ENCODE measurements around the gene KLHL2.

Gene KLHL2

DNA sequence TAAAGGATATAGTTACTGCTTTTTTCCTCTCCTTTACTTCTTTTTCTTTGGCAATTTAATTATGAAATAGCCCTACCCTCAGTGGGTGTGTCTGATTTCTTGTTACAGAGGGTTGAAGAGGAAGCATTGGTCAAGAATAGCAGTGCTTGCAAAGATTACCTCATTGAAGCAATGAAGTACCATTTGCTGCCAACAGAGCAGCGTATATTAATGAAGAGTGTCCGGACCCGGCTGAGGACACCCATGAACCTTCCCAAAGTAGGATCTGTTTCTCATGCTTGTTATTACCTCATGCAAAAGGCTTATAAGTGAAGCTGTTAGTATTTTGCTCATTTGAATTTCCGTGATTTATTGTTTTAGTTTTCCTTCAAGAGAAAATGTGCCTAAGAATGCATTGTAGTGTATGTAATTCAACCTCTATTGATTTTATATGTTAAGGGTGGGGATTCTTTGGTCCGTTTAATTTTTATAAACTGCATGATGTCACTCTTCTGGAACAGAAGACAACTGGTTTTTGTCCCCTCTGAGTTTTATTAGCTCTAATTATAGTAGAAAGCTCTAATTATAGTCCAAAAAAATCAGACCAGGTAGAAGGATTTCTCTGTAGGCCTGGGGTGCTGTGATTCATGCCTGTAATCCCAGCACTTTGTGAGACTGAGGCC is 92.2 kb downstream of the KLHL2 start:
- no peak for DNase-seq (ENCODE audit: low spot score)
- no peaks in the 10 kb centered on the region for H3K9me3 Mint-ChIP-seq
- no peak overlapping the region for H3K27ac Mint-ChIP-seq
- H3K27me3 Mint-ChIP-seq (ENCODE audit: low read depth) = no peaks in the 10 kb centered on the region
- H3K4me3 Mint-ChIP-seq = no peak overlapping the region
- H3K36me3 Mint-ChIP-seq (ENCODE audit: low read depth) = peaks cover 35% of the 10 kb centered on the region
- H3K4me1 Mint-ChIP-seq (ENCODE audit: low read depth) = peaks cover 30% of the 10 kb centered on the region

DNA sequence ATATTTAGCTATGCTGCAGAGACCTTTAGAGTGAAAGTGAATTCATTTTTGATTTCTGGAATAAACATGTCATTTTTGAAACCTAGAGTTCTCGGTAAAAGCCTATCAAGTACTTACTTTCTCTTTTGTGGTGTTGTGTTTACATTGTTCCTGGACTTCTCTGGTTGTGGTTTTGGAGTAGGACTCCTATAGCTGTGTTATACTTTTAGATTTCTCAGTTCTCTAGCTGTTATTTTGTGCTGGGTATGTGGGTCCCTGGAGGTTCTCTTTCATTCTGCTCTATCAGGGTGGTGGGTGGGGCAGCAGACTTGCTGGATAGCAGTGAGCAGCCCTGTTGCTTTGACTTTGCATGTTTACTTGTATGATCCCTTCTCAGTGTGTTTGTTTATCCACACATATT is 94.5 kb downstream of the KLHL2 start:
- H3K4me3 Mint-ChIP-seq = peak overlapping the region; percentile 79
- peak; percentile 20 for DNase-seq (ENCODE audit: low spot score)
- H3K9me3 Mint-ChIP-seq = no peaks in the 10 kb centered on the region
- no peaks in the 10 kb centered on the region for H3K27me3 Mint-ChIP-seq (ENCODE audit: low read depth)
- peak overlapping the region; percentile 70 for H3K27ac Mint-ChIP-seq
- peaks cover 26% of the 10 kb centered on the region for H3K36me3 Mint-ChIP-seq (ENCODE audit: low read depth)
- peaks cover 19% of the 10 kb centered on the region for H3K4me1 Mint-ChIP-seq (ENCODE audit: low read depth)

GRCh38 chr4:165302658-165303057 is 95.3 kb downstream of the KLHL2 start:
- no peak overlapping the region for H3K27ac Mint-ChIP-seq
- peaks cover 19% of the 10 kb centered on the region for H3K4me1 Mint-ChIP-seq (ENCODE audit: low read depth)
- no peaks in the 10 kb centered on the region for H3K27me3 Mint-ChIP-seq (ENCODE audit: low read depth)
- no peaks in the 10 kb centered on the region for H3K9me3 Mint-ChIP-seq
- DNase-seq (ENCODE audit: low spot score) = no peak
- H3K4me3 Mint-ChIP-seq = no peak overlapping the region
- H3K36me3 Mint-ChIP-seq (ENCODE audit: low read depth) = peaks cover 26% of the 10 kb centered on the region

DNA sequence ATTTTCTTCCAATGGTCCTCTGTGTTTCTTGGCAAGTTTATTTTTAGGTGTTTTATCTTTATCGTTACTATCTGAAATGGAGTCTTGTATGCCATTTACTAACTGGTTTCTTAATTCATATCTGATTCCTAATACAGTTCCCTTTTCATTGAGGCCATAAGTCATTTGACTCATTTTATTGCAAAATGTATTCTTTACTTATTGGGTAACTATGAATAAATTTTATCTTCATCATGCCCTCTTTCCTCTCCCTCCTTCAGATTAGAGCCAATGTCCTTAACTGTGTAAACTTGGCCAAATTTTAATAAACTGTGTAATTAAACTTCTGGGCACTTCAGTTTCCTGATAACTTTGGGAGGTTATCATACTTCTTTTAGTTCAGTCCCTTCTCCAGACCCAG is 100.8 kb downstream of the KLHL2 start:
- no peak for DNase-seq (ENCODE audit: low spot score)
- Mint-ChIP-seq H3K4me1 (ENCODE audit: low read depth) (peaks cover 9% of the 10 kb centered on the region), H3K36me3 (ENCODE audit: low read depth) (peaks cover 38% of the 10 kb centered on the region), H3K27me3 (ENCODE audit: low read depth) (no peaks in the 10 kb centered on the region), H3K27ac (no peak overlapping the region), H3K4me3 (no peak overlapping the region), H3K9me3 (no peaks in the 10 kb centered on the region)

GRCh38 chr4:165308606-165309005 is 101.2 kb downstream of the KLHL2 start:
- no peak for DNase-seq (ENCODE audit: low spot score)
- no peak overlapping the region for H3K27ac Mint-ChIP-seq
- H3K4me1 Mint-ChIP-seq (ENCODE audit: low read depth) = peaks cover 9% of the 10 kb centered on the region

DNA sequence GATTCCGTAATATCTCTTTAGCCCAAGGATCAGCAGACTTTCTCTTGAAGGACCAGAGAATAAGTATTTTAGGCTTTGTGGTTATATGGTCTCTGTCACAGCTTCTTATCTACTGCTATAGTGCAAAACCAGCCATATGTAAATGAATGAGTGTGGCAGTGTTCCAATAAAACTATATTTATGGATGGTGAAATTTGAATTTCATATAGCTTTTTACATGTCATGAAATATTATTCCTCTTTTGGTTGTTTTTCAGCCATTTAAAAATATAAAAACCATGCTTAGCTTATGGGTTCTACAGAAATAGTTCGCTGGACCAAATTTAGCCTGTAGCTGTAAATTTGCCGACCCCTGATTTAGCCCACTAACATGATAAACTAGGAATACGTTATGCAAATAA is 102.1 kb downstream of the KLHL2 start:
- Mint-ChIP-seq H3K9me3 (no peaks in the 10 kb centered on the region), H3K4me3 (no peak overlapping the region), H3K27ac (no peak overlapping the region), H3K36me3 (ENCODE audit: low read depth) (peaks cover 40% of the 10 kb centered on the region), H3K27me3 (ENCODE audit: low read depth) (no peaks in the 10 kb centered on the region), H3K4me1 (ENCODE audit: low read depth) (peaks cover 9% of the 10 kb centered on the region)
- DNase-seq (ENCODE audit: low spot score) = no peak

More at GRCh38 chr4:165308606-165309005, 101.2 kb downstream of the KLHL2 start:
- Mint-ChIP-seq H3K9me3 (no peaks in the 10 kb centered on the region), H3K27me3 (ENCODE audit: low read depth) (no peaks in the 10 kb centered on the region), H3K36me3 (ENCODE audit: low read depth) (peaks cover 38% of the 10 kb centered on the region), H3K4me3 (no peak overlapping the region)

GRCh38 chr4:165312506-165312905 is 105.1 kb downstream of the KLHL2 start:
- no peak for DNase-seq (ENCODE audit: low spot score)
- peaks cover 41% of the 10 kb centered on the region for H3K36me3 Mint-ChIP-seq (ENCODE audit: low read depth)
- H3K4me3 Mint-ChIP-seq = no peak overlapping the region

DNA sequence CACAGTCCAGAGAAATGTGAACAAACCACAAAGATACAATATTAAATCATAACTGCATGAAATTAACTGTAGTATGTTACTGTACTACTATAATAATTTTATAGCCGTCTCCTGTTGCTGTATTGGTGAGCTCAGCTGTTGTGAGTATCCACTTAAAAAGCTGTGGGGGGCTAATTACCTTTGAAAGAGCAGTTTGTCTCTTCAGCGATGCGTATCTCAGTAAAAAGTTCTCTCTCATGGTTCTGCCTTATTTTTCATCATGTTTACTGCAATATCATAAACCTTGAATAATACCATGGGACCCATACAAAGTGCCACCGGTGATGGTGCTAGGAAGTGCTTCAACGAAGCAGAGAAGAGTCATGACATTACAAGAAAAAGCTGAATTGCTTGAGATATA is 111.7 kb downstream of the KLHL2 start:
- peaks cover 35% of the 10 kb centered on the region for H3K36me3 Mint-ChIP-seq (ENCODE audit: low read depth)
- no peaks in the 10 kb centered on the region for H3K4me1 Mint-ChIP-seq (ENCODE audit: low read depth)
- no peak overlapping the region for H3K27ac Mint-ChIP-seq
- no peaks in the 10 kb centered on the region for H3K9me3 Mint-ChIP-seq
- no peak overlapping the region for H3K4me3 Mint-ChIP-seq
- no peak for DNase-seq (ENCODE audit: low spot score)
- H3K27me3 Mint-ChIP-seq (ENCODE audit: low read depth) = no peaks in the 10 kb centered on the region

More at GRCh38 chr4:165312506-165312905, 105.1 kb downstream of the KLHL2 start:
- no peaks in the 10 kb centered on the region for H3K9me3 Mint-ChIP-seq
- H3K4me1 Mint-ChIP-seq (ENCODE audit: low read depth) = peaks cover 9% of the 10 kb centered on the region
- H3K27ac Mint-ChIP-seq = no peak overlapping the region
- no peaks in the 10 kb centered on the region for H3K27me3 Mint-ChIP-seq (ENCODE audit: low read depth)

DNA sequence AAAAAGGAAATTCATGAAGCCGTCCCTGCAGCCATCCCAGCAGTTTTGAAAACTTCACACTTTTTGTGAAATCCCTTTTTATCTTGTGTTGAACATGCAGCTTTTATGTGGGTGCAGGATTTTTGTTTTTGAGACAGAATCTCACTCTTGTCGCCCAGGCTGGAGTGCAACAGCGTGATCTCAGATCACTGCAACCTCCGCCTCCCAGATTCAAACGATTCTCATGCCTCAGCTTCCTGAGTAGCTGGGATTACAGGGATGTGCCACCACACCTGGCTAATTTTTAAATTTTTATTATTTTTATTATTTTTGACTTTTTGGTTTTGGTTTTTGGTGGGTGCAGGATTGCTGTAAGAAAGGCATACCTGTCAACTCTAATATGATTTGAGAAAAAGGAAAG is 112.1 kb downstream of the KLHL2 start:
- Mint-ChIP-seq H3K27me3 (ENCODE audit: low read depth) (no peaks in the 10 kb centered on the region), H3K9me3 (no peaks in the 10 kb centered on the region), H3K4me3 (no peak overlapping the region), H3K27ac (no peak overlapping the region), H3K36me3 (ENCODE audit: low read depth) (peaks cover 36% of the 10 kb centered on the region), H3K4me1 (ENCODE audit: low read depth) (no peaks in the 10 kb centered on the region)
- no peak for DNase-seq (ENCODE audit: low spot score)

GRCh38 chr4:165324236-165324917 is 117.0 kb downstream of the KLHL2 start:
- Mint-ChIP-seq H3K4me1 (ENCODE audit: low read depth) (peaks cover 12% of the 10 kb centered on the region), H3K27ac (no peak overlapping the region), H3K4me3 (no peak overlapping the region), H3K27me3 (ENCODE audit: low read depth) (no peaks in the 10 kb centered on the region), H3K9me3 (no peaks in the 10 kb centered on the region), H3K36me3 (ENCODE audit: low read depth) (peaks cover 29% of the 10 kb centered on the region)
- no peak for DNase-seq (ENCODE audit: low spot score)

- Mint-ChIP-seq H3K4me3 (no peak overlapping the region), H3K36me3 (ENCODE audit: low read depth) (peaks cover 29% of the 10 kb centered on the region), H3K27ac (no peak overlapping the region), H3K27me3 (ENCODE audit: low read depth) (no peaks in the 10 kb centered on the region), H3K4me1 (ENCODE audit: low read depth) (peaks cover 15% of the 10 kb centered on the region), H3K9me3 (no peaks in the 10 kb centered on the region)
- DNase-seq (ENCODE audit: low spot score) = no peak
These were observed 117.5 kb downstream of the KLHL2 start for GRCh38 chr4:165324918-165325304.

- no peaks in the 10 kb centered on the region for H3K27me3 Mint-ChIP-seq (ENCODE audit: low read depth)
- DNase-seq (ENCODE audit: low spot score) = peak; percentile 34
- peaks cover 21% of the 10 kb centered on the region for H3K4me1 Mint-ChIP-seq (ENCODE audit: low read depth)
- H3K36me3 Mint-ChIP-seq (ENCODE audit: low read depth) = peaks cover 25% of the 10 kb centered on the region
- no peak overlapping the region for H3K4me3 Mint-ChIP-seq
- peak overlapping the region; percentile 22 for H3K27ac Mint-ChIP-seq
- H3K9me3 Mint-ChIP-seq = no peaks in the 10 kb centered on the region
These were observed 118.6 kb downstream of the KLHL2 start for GRCh38 chr4:165325732-165326512.

DNA sequence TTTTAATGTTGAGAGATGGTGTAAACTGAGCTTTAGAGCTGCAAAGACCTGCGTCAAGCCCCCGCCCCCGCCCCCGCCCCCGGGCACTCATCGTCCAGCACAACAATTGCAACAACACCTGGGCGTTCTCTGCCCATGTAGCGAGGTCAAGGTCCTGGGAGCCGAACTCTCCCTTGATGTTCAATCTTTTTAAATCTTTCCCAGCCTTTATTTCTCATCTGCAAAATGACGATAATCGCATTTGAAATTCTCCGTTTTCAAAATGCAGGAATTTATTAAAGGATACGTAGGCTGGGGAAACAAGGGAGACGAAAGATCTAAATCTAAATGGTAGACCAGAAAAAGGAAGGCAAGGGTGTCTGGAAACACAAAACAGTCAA is 119.5 kb downstream of the KLHL2 start:
- no peaks in the 10 kb centered on the region for H3K9me3 Mint-ChIP-seq
- no peak overlapping the region for H3K4me3 Mint-ChIP-seq
- peaks cover 26% of the 10 kb centered on the region for H3K36me3 Mint-ChIP-seq (ENCODE audit: low read depth)
- no peaks in the 10 kb centered on the region for H3K27me3 Mint-ChIP-seq (ENCODE audit: low read depth)
- no peak for DNase-seq (ENCODE audit: low spot score)
- no peak overlapping the region for H3K27ac Mint-ChIP-seq
- H3K4me1 Mint-ChIP-seq (ENCODE audit: low read depth) = peaks cover 28% of the 10 kb centered on the region
